Mononuclear cell (primary cell): ENCODE data around the gene SPIRE2. TPM values are rescaled to one million over a fixed set of nuclear protein-coding genes. Genes with fewer than 3 reads are reported as not detected.
"Not testable (repeated sequence)": the region's sequence is repeated elsewhere in the genome, so short reads cannot be mapped to it uniquely, and the experiment has no call there.

Source experiments
- H3K27me3 ChIP-seq: 2 replicates; pipeline ENCODE4 v1.6.0; 2011; ENCODE audit warnings: low read length, control low read depth; ENCODE audit not compliant: insufficient read depth
- H3K4me1 ChIP-seq: 2 replicates; pipeline ENCODE4 v1.5.1; 2011; ENCODE audit warnings: mild to moderate bottlenecking, low read length, control low read depth; ENCODE audit not compliant: insufficient read depth
- H3K4me3 ChIP-seq: 2 replicates; pipeline ENCODE4 v1.5.1; 2011; ENCODE audit warnings: mild to moderate bottlenecking, low read length, moderate library complexity
- H3K9me3 ChIP-seq: 2 replicates; pipeline ENCODE4 v1.5.1; 2011; ENCODE audit warnings: low read depth, mild to moderate bottlenecking, control low read depth, low read length
- total RNA-seq: library from RNA; depleted of rRNA; stranded (reverse); fragments of >200 nt; gene quantifications from one replicate; pipeline ENCODE4 v1.2.3, GENCODE V29; 2012

Gene SPIRE2
- total RNA-seq, 1 donor: 0.10 TPM

- H3K27me3 ChIP-seq: no peaks in the 10 kb centered on the region
- H3K4me1 ChIP-seq: peaks cover 30% of the 10 kb centered on the region
- no peak overlapping the region for H3K4me3 ChIP-seq
- peaks cover 6% of the 10 kb centered on the region for H3K9me3 ChIP-seq
Observed at GRCh38 chr16:89863741-89864526, 35.7 kb downstream of the SPIRE2 start.

- H3K4me1 ChIP-seq: peaks cover 30% of the 10 kb centered on the region
- H3K27me3 ChIP-seq: no peaks in the 10 kb centered on the region
- no peak overlapping the region for H3K4me3 ChIP-seq
- H3K9me3 ChIP-seq: peaks cover 6% of the 10 kb centered on the region
Observed at GRCh38 chr16:89864527-89864820, 36.2 kb downstream of the SPIRE2 start.

- peaks cover 33% of the 10 kb centered on the region for H3K4me1 ChIP-seq
- peaks cover 6% of the 10 kb centered on the region for H3K9me3 ChIP-seq
- H3K4me3 ChIP-seq: no peak overlapping the region
- no peaks in the 10 kb centered on the region for H3K27me3 ChIP-seq
Observed at GRCh38 chr16:89867918-89868317, 39.6 kb downstream of the SPIRE2 start.

- H3K4me3 ChIP-seq: no peak overlapping the region
- peaks cover 6% of the 10 kb centered on the region for H3K9me3 ChIP-seq
- H3K27me3 ChIP-seq: no peaks in the 10 kb centered on the region
- H3K4me1 ChIP-seq: peaks cover 23% of the 10 kb centered on the region
Observed at GRCh38 chr16:89869911-89870310, 41.6 kb downstream of the SPIRE2 start.

- no peak overlapping the region for H3K4me3 ChIP-seq
- peaks cover 25% of the 10 kb centered on the region for H3K4me1 ChIP-seq
- H3K9me3 ChIP-seq: peaks cover 6% of the 10 kb centered on the region
- no peaks in the 10 kb centered on the region for H3K27me3 ChIP-seq
Observed at GRCh38 chr16:89870440-89870839, 42.2 kb downstream of the SPIRE2 start.

- peaks cover 6% of the 10 kb centered on the region for H3K9me3 ChIP-seq
- no peak overlapping the region for H3K4me3 ChIP-seq
- H3K4me1 ChIP-seq: peaks cover 25% of the 10 kb centered on the region
- no peaks in the 10 kb centered on the region for H3K27me3 ChIP-seq
Observed at GRCh38 chr16:89871895-89872294, 43.6 kb downstream of the SPIRE2 start.

- no peaks in the 10 kb centered on the region for H3K9me3 ChIP-seq
- peaks cover 25% of the 10 kb centered on the region for H3K4me1 ChIP-seq
- H3K4me3 ChIP-seq: peak within 1 kb of the TSS; percentile 87
- H3K27me3 ChIP-seq: no peaks in the 10 kb centered on the region
Observed at GRCh38 chr16:89873109-89873971, 45.1 kb downstream of the SPIRE2 start, which contains the start of gene TCF25. Gene TCF25, plus strand, starts transcription at chr16:89873592. Its CDS starts 76 bp downstream, at chr16:89873668.

GRCh38 chr16:89873972-89874689 lies 45.9 kb downstream of the SPIRE2 start:
- peaks cover 25% of the 10 kb centered on the region for H3K4me1 ChIP-seq
- peak overlapping the region; percentile 87 for H3K4me3 ChIP-seq
- no peaks in the 10 kb centered on the region for H3K9me3 ChIP-seq
- no peaks in the 10 kb centered on the region for H3K27me3 ChIP-seq

- not testable (repeated sequence) for H3K9me3 ChIP-seq, H3K27me3 ChIP-seq, H3K4me3 ChIP-seq
- peaks cover 11% of the 10 kb centered on the region for H3K4me1 ChIP-seq
Observed at GRCh38 chr16:89879123-89879522, 50.8 kb downstream of the SPIRE2 start.

- no peaks in the 10 kb centered on the region for H3K27me3 ChIP-seq
- H3K4me3 ChIP-seq: no peak overlapping the region
- H3K4me1 ChIP-seq: no peaks in the 10 kb centered on the region
- H3K9me3 ChIP-seq: no peaks in the 10 kb centered on the region
Observed at GRCh38 chr16:89880477-89881367, 52.4 kb downstream of the SPIRE2 start.

GRCh38 chr16:89881368-89881730 lies 53.1 kb downstream of the SPIRE2 start:
- H3K27me3 ChIP-seq: no peaks in the 10 kb centered on the region
- H3K9me3 ChIP-seq: no peaks in the 10 kb centered on the region
- H3K4me1 ChIP-seq: no peaks in the 10 kb centered on the region
- H3K4me3 ChIP-seq: no peak overlapping the region

GRCh38 chr16:89883346-89884040 lies 55.2 kb downstream of the SPIRE2 start:
- Histone ChIP-seq H3K4me1 (no peaks in the 10 kb centered on the region), H3K4me3 (no peak overlapping the region), H3K9me3 (no peaks in the 10 kb centered on the region), H3K27me3 (no peaks in the 10 kb centered on the region)

GRCh38 chr16:89884041-89884421 lies 55.8 kb downstream of the SPIRE2 start:
- Histone ChIP-seq H3K27me3 (no peaks in the 10 kb centered on the region), H3K4me1 (no peaks in the 10 kb centered on the region), H3K9me3 (no peaks in the 10 kb centered on the region), H3K4me3 (no peak overlapping the region)

- H3K4me1 ChIP-seq: no peaks in the 10 kb centered on the region
- no peaks in the 10 kb centered on the region for H3K27me3 ChIP-seq
- H3K9me3 ChIP-seq: no peaks in the 10 kb centered on the region
- no peak overlapping the region for H3K4me3 ChIP-seq
Observed at GRCh38 chr16:89887243-89887642, 59.0 kb downstream of the SPIRE2 start.
